Activated T-helper 2 cell treated with anti-CD3 and anti-CD28 coated beads, Interferon-gamma antibody, Interleukin-2, Interleukin-4, amounts not matched to agents 10 μg/mL and 5 μg/mL and 100 μg/mL, durations not matched to agents 14 hours and 24 hours and 36 hours (primary cell): ENCODE results near the gene VPS37D. TPM values are rescaled to one million over a fixed set of nuclear protein-coding genes. Genes with fewer than 3 reads are reported as not detected.
"Not testable (repeated sequence)": the region's sequence is repeated elsewhere in the genome, so short reads cannot be mapped to it uniquely, and the experiment has no call there.

ENCODE experiments used
- DNase-seq: peaks from one replicate; pipeline ENCODE4 v3.0.0; 2021; ENCODE audit warnings: low spot score
- H3K27ac Mint-ChIP-seq: one replicate; pipeline ENCODE4 v1.8.0; 2021; ENCODE audit warnings: mixed read lengths
- H3K27me3 Mint-ChIP-seq: one replicate; pipeline ENCODE4 v1.8.0; 2021; ENCODE audit warnings: low read depth, mixed read lengths
- H3K36me3 Mint-ChIP-seq: one replicate; pipeline ENCODE4 v1.8.0; 2021; ENCODE audit warnings: low read depth, mixed read lengths
- H3K4me1 Mint-ChIP-seq: one replicate; pipeline ENCODE4 v1.8.0; 2021; ENCODE audit warnings: low read depth, mixed read lengths
- H3K4me3 Mint-ChIP-seq: one replicate; pipeline ENCODE4 v1.8.0; 2021; ENCODE audit warnings: low read depth, mild to moderate bottlenecking, moderate library complexity, mixed read lengths
- H3K9me3 Mint-ChIP-seq: one replicate; pipeline ENCODE4 v1.8.0; 2021; ENCODE audit warnings: mixed read lengths
- intact Hi-C: fragments of 100-400 bp; cut with micrococcal nuclease; formaldehyde crosslinking; loops from one replicate; pipeline ENCODE4 v1.15.1; 2023
- total RNA-seq: library from RNA; stranded (reverse); gene quantifications from 2 replicates; pipeline ENCODE4 v1.2.3, GENCODE V29; 2022

VPS37D gene
- total RNA-seq, 1 donor from 2014 or later: 0.30 TPM

GRCh38 chr7:73706126-73707044 lies 38.8 kb downstream of the VPS37D start:
- Mint-ChIP-seq H3K27ac (no peak overlapping the region), H3K4me1 (no peaks in the 10 kb centered on the region), H3K36me3 (peaks cover 26% of the 10 kb centered on the region), H3K4me3 (no peak overlapping the region), H3K9me3 (no peaks in the 10 kb centered on the region), H3K27me3 (no peaks in the 10 kb centered on the region)
- DNase-seq: no peak
- intact Hi-C loops: no loop called here

- intact Hi-C loops: no loop called here
- peaks cover 19% of the 10 kb centered on the region for H3K36me3 Mint-ChIP-seq
- no peaks in the 10 kb centered on the region for H3K9me3 Mint-ChIP-seq
- no peak for DNase-seq
- H3K27me3 Mint-ChIP-seq: no peaks in the 10 kb centered on the region
- no peak overlapping the region for H3K27ac Mint-ChIP-seq
- no peaks in the 10 kb centered on the region for H3K4me1 Mint-ChIP-seq
- H3K4me3 Mint-ChIP-seq: no peak overlapping the region
Measured at GRCh38 chr7:73707045-73707631, 39.5 kb downstream of the VPS37D start.

GRCh38 chr7:73708961-73709549 lies 41.4 kb downstream of the VPS37D start:
- H3K4me3 Mint-ChIP-seq: no peak overlapping the region
- H3K9me3 Mint-ChIP-seq: no peaks in the 10 kb centered on the region
- no peak for DNase-seq
- H3K27ac Mint-ChIP-seq: no peak overlapping the region
- H3K36me3 Mint-ChIP-seq: peaks cover 14% of the 10 kb centered on the region
- intact Hi-C loops: no loop called here
- peaks cover 2% of the 10 kb centered on the region for H3K27me3 Mint-ChIP-seq
- peaks cover 9% of the 10 kb centered on the region for H3K4me1 Mint-ChIP-seq

GRCh38 chr7:73712773-73713172 lies 45.1 kb downstream of the VPS37D start:
- Mint-ChIP-seq H3K36me3 (peaks cover 12% of the 10 kb centered on the region), H3K27ac (no peak overlapping the region), H3K4me3 (no peak overlapping the region), H3K4me1 (peaks cover 26% of the 10 kb centered on the region), H3K27me3 (peaks cover 2% of the 10 kb centered on the region), H3K9me3 (no peaks in the 10 kb centered on the region)
- intact Hi-C loops: no loop called here
- no peak for DNase-seq

- intact Hi-C loops, DNase-seq, H3K27me3 Mint-ChIP-seq, H3K4me3 Mint-ChIP-seq, H3K27ac Mint-ChIP-seq, H3K9me3 Mint-ChIP-seq: not testable (repeated sequence)
- Mint-ChIP-seq H3K36me3 (peaks cover 12% of the 10 kb centered on the region), H3K4me1 (peaks cover 31% of the 10 kb centered on the region)
Measured at GRCh38 chr7:73713319-73713718, 45.7 kb downstream of the VPS37D start.

GRCh38 chr7:73715648-73716317 lies 48.2 kb downstream of the VPS37D start:
- Mint-ChIP-seq H3K36me3 (peaks cover 9% of the 10 kb centered on the region), H3K27me3 (peaks cover 8% of the 10 kb centered on the region), H3K9me3 (no peaks in the 10 kb centered on the region), H3K4me3 (peak overlapping the region; percentile 5), H3K27ac (peak overlapping the region; percentile 33), H3K4me1 (peaks cover 40% of the 10 kb centered on the region)
- intact Hi-C loops: loop anchor here (5.0 kb wide), 2 partner anchors 48 to 138 kb away; partner anchors contain the start of genes TBL2 and VPS37D
- DNase-seq: no peak

- intact Hi-C loops: loop anchor here (5.0 kb wide), 2 partner anchors 49 to 139 kb away; partner anchors contain the start of genes TBL2 and VPS37D
- Mint-ChIP-seq H3K9me3 (no peaks in the 10 kb centered on the region), H3K4me3 (no peak overlapping the region), H3K4me1 (peaks cover 40% of the 10 kb centered on the region), H3K27me3 (peaks cover 11% of the 10 kb centered on the region), H3K36me3 (peaks cover 9% of the 10 kb centered on the region), H3K27ac (no peak overlapping the region)
- no peak for DNase-seq
Measured at GRCh38 chr7:73716318-73716890, 48.8 kb downstream of the VPS37D start.

- no peak for DNase-seq
- H3K4me3 Mint-ChIP-seq: peak overlapping the region; percentile 89
- H3K4me1 Mint-ChIP-seq: peaks cover 40% of the 10 kb centered on the region
- peaks cover 11% of the 10 kb centered on the region for H3K27me3 Mint-ChIP-seq
- no peaks in the 10 kb centered on the region for H3K9me3 Mint-ChIP-seq
- no peak overlapping the region for H3K27ac Mint-ChIP-seq
- intact Hi-C loops: loop anchor here (5.0 kb wide), 2 partner anchors 50 to 140 kb away; partner anchors contain the start of genes TBL2 and VPS37D
- H3K36me3 Mint-ChIP-seq: peaks cover 9% of the 10 kb centered on the region
Measured at GRCh38 chr7:73717025-73717807, 49.6 kb downstream of the VPS37D start.

- intact Hi-C loops: loop anchor here (1.0 to 5.0 kb wide), 5 partner anchors 20 to 141 kb away; partner anchors contain the start of genes ABHD11, BUD23, DNAJC30 and MLXIPL
- H3K27ac Mint-ChIP-seq: peak overlapping the region; percentile 83
- peaks cover 9% of the 10 kb centered on the region for H3K36me3 Mint-ChIP-seq
- H3K4me3 Mint-ChIP-seq: peak overlapping the region; percentile 89
- H3K9me3 Mint-ChIP-seq: no peaks in the 10 kb centered on the region
- DNase-seq: peak; percentile 63
- peaks cover 9% of the 10 kb centered on the region for H3K27me3 Mint-ChIP-seq
- H3K4me1 Mint-ChIP-seq: peaks cover 34% of the 10 kb centered on the region
Measured at GRCh38 chr7:73717991-73718405, 50.4 kb downstream of the VPS37D start.

- no peak for DNase-seq
- peaks cover 31% of the 10 kb centered on the region for H3K4me1 Mint-ChIP-seq
- no peaks in the 10 kb centered on the region for H3K9me3 Mint-ChIP-seq
- intact Hi-C loops: loop anchor here (1.0 to 5.0 kb wide), 5 partner anchors 20 to 141 kb away; partner anchors contain the start of genes ABHD11, BUD23, DNAJC30 and MLXIPL
- peak overlapping the region; percentile 83 for H3K27ac Mint-ChIP-seq
- H3K27me3 Mint-ChIP-seq: peaks cover 9% of the 10 kb centered on the region
- peaks cover 9% of the 10 kb centered on the region for H3K36me3 Mint-ChIP-seq
- H3K4me3 Mint-ChIP-seq: peak overlapping the region; percentile 89
Measured at GRCh38 chr7:73718438-73718881, 50.8 kb downstream of the VPS37D start.
